Spleen (tissue), 11 donors: Measurements from ENCODE around the gene ZNF79. TPM values are rescaled to one million over a fixed set of nuclear protein-coding genes. Genes with fewer than 3 reads are reported as not detected.

Source experiments
- DNase-seq: peaks from one replicate; pipeline ENCODE4 v3.0.0-alpha.2; 2020
- H3K27ac ChIP-seq, 8 donors: fragments of 200-600 bp; sonication (generic) in 7 of 8; 1 replicate in 4 of 8; 2 replicates in 4 of 8; pipeline versions ENCODE4 v1.5.0 to v1.8.0; 2016 to 2021; ENCODE audit warnings: inconsistent platforms in 4 of 8, mild to moderate bottlenecking in 4 of 8, moderate library complexity in 1 of 8
- H3K27me3 ChIP-seq, 7 donors: fragments of 200-600 bp; sonication (generic) in 6 of 7; replicated peaks in 1 of 7; 1 replicate in 4 of 7; 2 replicates in 3 of 7; pipeline versions ENCODE4 v1.5.0 to v1.8.0; 2016 to 2021; ENCODE audit warnings: inconsistent platforms in 3 of 7, mild to moderate bottlenecking in 1 of 7
- H3K36me3 ChIP-seq, 6 donors: fragments of 200-600 bp; sonication (generic) in 5 of 6; 1 replicate in 4 of 6; 2 replicates in 2 of 6; pipeline versions ENCODE4 v1.5.0 to v1.8.0; 2016 to 2021; ENCODE audit warnings: inconsistent platforms in 2 of 6
- H3K4me1 ChIP-seq, 6 donors: fragments of 200-600 bp; sonication (generic) in 5 of 6; 1 replicate in 3 of 6; 2 replicates in 3 of 6; pipeline versions ENCODE4 v1.5.0 to v1.8.0; 2016 to 2021; ENCODE audit warnings: inconsistent platforms in 3 of 6
- H3K4me3 ChIP-seq, 8 donors: fragments of 200-600 bp; sonication (generic) in 7 of 8; 1 replicate in 4 of 8; 2 replicates in 4 of 8; pipeline versions ENCODE4 v1.5.0 to v1.8.0; 2016 to 2021; ENCODE audit warnings: inconsistent platforms in 4 of 8, mild to moderate bottlenecking in 4 of 8, moderate library complexity in 2 of 8
- H3K9me3 ChIP-seq, 8 donors: fragments of 200-600 bp; sonication (generic) in 7 of 8; 1 replicate in 4 of 8; 2 replicates in 4 of 8; pipeline versions ENCODE4 v1.5.0 to v1.8.0; 2016 to 2021; ENCODE audit warnings: inconsistent platforms in 4 of 8
- POLR2A ChIP-seq, 3 donors: fragments of 450-650 bp; IDR thresholded peaks; one replicate each; pipeline ENCODE4 v1.5.1; 2017; ENCODE audit warnings: antibody characterized with exemption in 3 of 3, mild to moderate bottlenecking in 1 of 3
- POLR2AphosphoS5 ChIP-seq, 3 donors: sonication (generic); formaldehyde crosslinking; IDR thresholded peaks; one replicate each; pipeline ENCODE4 v1.5.1; 2017; ENCODE audit warnings: antibody characterized with exemption in 3 of 3
- WGBS, 5 donors: extraction: QIAGEN DNeasy Blood & Tissue Kit in 3 of 5; methylation state at CpG; one replicate each; pipeline versions ENCODE4 v1.1.5 to v1.1.7; 2013 to 2018; 5-methylcytosine and 5-hydroxymethylcytosine counted together
- intact Hi-C: fragments of 100-400 bp; cut with DNase I; formaldehyde crosslinking; loops from one replicate; pipeline ENCODE4 v1.15.0; 2023; ENCODE audit warnings: low total_unique reads
- polyA plus RNA-seq, 3 donors: library from polyadenylated mRNA; stranded (reverse); fragments of 200-250 nt; gene quantifications; one replicate each; pipeline ENCODE4 v1.2.1, GENCODE V29; 2013
- total RNA-seq, 7 donors: library from RNA; depleted of rRNA in 3 of 7; stranded (reverse); fragments of >200 nt in 3 of 7; fragmentation: NEBNext Ultra II Directional in 4 of 7; extraction: Animal tissue kit (Norgen Biotek cat#: 25700) in 4 of 7; gene quantifications; one replicate each; pipeline versions ENCODE4 v1.1.0 to v1.2.1, GENCODE V29; 2016 to 2021
- TF ChIP-seq, protein P1 (sequence below), 11 experiments: fragments of 200-600 bp in 7 of 11; fragments of 450-650 bp in 4 of 11; sonication (generic) in 4 of 11; IDR thresholded peaks in 8 of 11; conservative IDR thresholded peaks in 3 of 11; 1 replicate in 7 of 11; 2 replicates in 4 of 11; pipeline versions ENCODE4 v1.4.0 to v1.8.0; 2016 to 2021; ENCODE audit warnings: antibody characterized with exemption in 11 of 11, inconsistent platforms in 4 of 11, mild to moderate bottlenecking in 1 of 11
- donor health status: healthy with polysubstance abuse.
- donor health status: DM: no; HTN: no; CAD: no; lungs with moderate emphysema.
- donor health status: DM: no; HTN: no; CAD: no.
- donor health status: Bipolar disorder and iron deficiency.
- donor health status: healthy.
- donor health status: DM: no; HTN: no; CAD: no.
- donor health status: DM: yes; HTN: yes; CAD: no.

ZNF79 gene
- total and polyA plus RNA-seq, 10 donors, result 2.3 to 14.7 (median 11.0) TPM

DNA sequence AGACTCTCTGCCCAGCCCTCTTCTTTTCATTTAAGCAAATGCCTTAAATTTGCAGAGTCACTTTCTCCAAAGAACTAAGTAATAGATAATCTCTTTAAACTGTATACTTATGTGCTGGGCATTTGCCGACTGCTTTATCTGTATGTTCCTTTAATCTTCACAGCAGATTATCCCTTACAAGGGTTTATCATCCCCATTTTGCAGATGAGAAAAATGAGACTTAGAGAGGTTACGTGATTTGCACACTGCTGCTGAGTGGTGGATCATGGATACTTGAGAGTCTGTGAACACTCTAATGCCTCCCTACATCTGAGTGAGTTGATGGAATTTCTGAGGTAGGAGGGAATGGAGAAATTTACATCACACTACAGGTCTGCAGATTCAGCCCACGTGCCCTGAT, 4.2 kb downstream of the ZNF79 start:
- TF ChIP-seq POLR2AphosphoS5 (IDR thresholded peaks at IDR 0.05) (no peak), POLR2A (IDR thresholded peaks at IDR 0.05) (no peak)
- TF ChIP-seq, protein P1, sequence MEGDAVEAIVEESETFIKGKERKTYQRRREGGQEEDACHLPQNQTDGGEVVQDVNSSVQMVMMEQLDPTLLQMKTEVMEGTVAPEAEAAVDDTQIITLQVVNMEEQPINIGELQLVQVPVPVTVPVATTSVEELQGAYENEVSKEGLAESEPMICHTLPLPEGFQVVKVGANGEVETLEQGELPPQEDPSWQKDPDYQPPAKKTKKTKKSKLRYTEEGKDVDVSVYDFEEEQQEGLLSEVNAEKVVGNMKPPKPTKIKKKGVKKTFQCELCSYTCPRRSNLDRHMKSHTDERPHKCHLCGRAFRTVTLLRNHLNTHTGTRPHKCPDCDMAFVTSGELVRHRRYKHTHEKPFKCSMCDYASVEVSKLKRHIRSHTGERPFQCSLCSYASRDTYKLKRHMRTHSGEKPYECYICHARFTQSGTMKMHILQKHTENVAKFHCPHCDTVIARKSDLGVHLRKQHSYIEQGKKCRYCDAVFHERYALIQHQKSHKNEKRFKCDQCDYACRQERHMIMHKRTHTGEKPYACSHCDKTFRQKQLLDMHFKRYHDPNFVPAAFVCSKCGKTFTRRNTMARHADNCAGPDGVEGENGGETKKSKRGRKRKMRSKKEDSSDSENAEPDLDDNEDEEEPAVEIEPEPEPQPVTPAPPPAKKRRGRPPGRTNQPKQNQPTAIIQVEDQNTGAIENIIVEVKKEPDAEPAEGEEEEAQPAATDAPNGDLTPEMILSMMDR (IDR thresholded peaks at IDR 0.05 in 8 of 11, conservative IDR thresholded peaks at IDR 0.05 in 3 of 11), result no peak
- 91 to 98% (median 96%) methylated on average over 3 of the region's 3 CpGs for WGBS, 5 donors
- intact Hi-C loops, result no loop called here
- Histone ChIP-seq H3K27me3 (no peaks in the 10 kb centered on the region), H3K9me3 (no peaks in the 10 kb centered on the region), H3K4me1 (peaks cover 21 to 47% (median 30%) of the 10 kb centered on the region in 6 donors), H3K36me3 (peaks cover 5 to 57% (median 32%) of the 10 kb centered on the region in 6 donors), H3K27ac (no peak overlapping the region), H3K4me3 (no peak overlapping the region)
- no peak for DNase-seq

- peaks cover 15 to 31% (median 16%) of the 10 kb centered on the region in 6 donors for H3K4me1 ChIP-seq
- H3K36me3 ChIP-seq, result peaks cover 5 to 78% (median 53%) of the 10 kb centered on the region in 6 donors
- WGBS, 5 donors, result 95 to 97% (median 95%) methylated on average over 8 of the region's 8 CpGs
- H3K27ac ChIP-seq, result no peak overlapping the region
- TF ChIP-seq, protein P1 (IDR thresholded peaks at IDR 0.05 in 8 of 11, conservative IDR thresholded peaks at IDR 0.05 in 3 of 11), result no peak
- TF ChIP-seq POLR2AphosphoS5 (IDR thresholded peaks at IDR 0.05), result no peak
- no peak for TF ChIP-seq POLR2A (IDR thresholded peaks at IDR 0.05)
- no peak for DNase-seq
- no peak overlapping the region for H3K4me3 ChIP-seq
- H3K27me3 ChIP-seq, result no peaks in the 10 kb centered on the region
- intact Hi-C loops, result no loop called here
- H3K9me3 ChIP-seq, result no peaks in the 10 kb centered on the region
Measured at GRCh38 chr9:127430415-127430814, 6.2 kb downstream of the ZNF79 start.

GRCh38 chr9:127437497-127438264, 13.5 kb downstream of the ZNF79 start:
- Histone ChIP-seq H3K4me3 (no peak overlapping the region), H3K27me3 (no peaks in the 10 kb centered on the region), H3K9me3 (no peaks in the 10 kb centered on the region), H3K27ac (peak overlapping the region in 1 of 8 donors; percentile 16), H3K36me3 (peaks cover 7 to 100% (median 92%) of the 10 kb centered on the region in 6 donors), H3K4me1 (no peaks in the 10 kb centered on the region)
- TF ChIP-seq, protein P1 (IDR thresholded peaks at IDR 0.05 in 8 of 11, conservative IDR thresholded peaks at IDR 0.05 in 3 of 11), result no peak
- TF ChIP-seq POLR2A (IDR thresholded peaks at IDR 0.05), result no peak
- TF ChIP-seq POLR2AphosphoS5 (IDR thresholded peaks at IDR 0.05), result no peak
- intact Hi-C loops, result no loop called here
- DNase-seq, result no peak
- WGBS, 5 donors, result 80 to 87% (median 86%) methylated on average over 11 to 12 of the region's 12 CpGs

- WGBS, 5 donors, result 95 to 97% (median 96%) methylated on average over 9 of the region's 9 CpGs
- H3K27ac ChIP-seq, result no peak overlapping the region
- peaks cover 3 to 100% (median 93%) of the 10 kb centered on the region in 6 donors for H3K36me3 ChIP-seq
- H3K9me3 ChIP-seq, result no peaks in the 10 kb centered on the region
- no peak overlapping the region for H3K4me3 ChIP-seq
- TF ChIP-seq POLR2A (IDR thresholded peaks at IDR 0.05) (no peak), POLR2AphosphoS5 (IDR thresholded peaks at IDR 0.05) (no peak)
- TF ChIP-seq, protein P1 (IDR thresholded peaks at IDR 0.05 in 8 of 11, conservative IDR thresholded peaks at IDR 0.05 in 3 of 11), result no peak
- intact Hi-C loops, result no loop called here
- no peaks in the 10 kb centered on the region for H3K27me3 ChIP-seq
- no peaks in the 10 kb centered on the region for H3K4me1 ChIP-seq
- DNase-seq, result no peak
Measured at GRCh38 chr9:127438394-127438793, 14.2 kb downstream of the ZNF79 start.
